ENCODE measurements around the gene LAMB1.

DNA sequence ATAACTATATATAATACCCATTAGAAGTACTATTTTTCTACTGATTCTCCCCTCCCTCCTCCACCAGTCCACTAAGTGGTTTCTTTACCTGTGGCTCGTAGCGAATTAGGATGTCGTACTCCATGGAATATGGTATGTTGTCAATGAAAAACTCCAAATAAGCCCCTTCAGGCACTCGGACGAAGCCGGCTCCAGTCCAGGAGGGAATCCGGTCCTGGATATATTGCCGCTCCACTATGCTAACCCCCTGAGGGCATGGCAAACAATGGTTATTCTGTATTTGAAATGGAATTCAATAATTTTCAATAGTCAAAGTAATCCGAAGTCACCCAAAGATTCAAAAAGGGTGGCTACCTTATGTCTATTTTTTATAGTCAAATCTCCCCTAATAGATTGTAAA, 40.1 kb downstream of the LAMB1 start:
- TF ChIP-seq POLR2AphosphoS5 (IDR thresholded peaks at IDR 0.05; ENCODE audit: low read depth, low read length) (no peak), POLR2A (IDR thresholded peaks at IDR 0.05; ENCODE audit: borderline replicate concordance, extremely low read depth, insufficient read depth, insufficient read length) (no peak), ELF1 (IDR thresholded peaks at IDR 0.05; ENCODE audit: borderline replicate concordance, low read depth) (no peak), RAD21 (IDR thresholded peaks at IDR 0.05; ENCODE audit: low read depth) (no peak), EZH2 (IDR thresholded peaks at IDR 0.05) (no peak), ZFX (IDR thresholded peaks at IDR 0.05) (no peak), CEBPB (IDR thresholded peaks at IDR 0.05; ENCODE audit: low read depth) (no peak), YY1 (IDR thresholded peaks at IDR 0.05; ENCODE audit: extremely low read depth, insufficient replicate concordance, low read depth, low read length) (no peak), SP1 (IDR thresholded peaks at IDR 0.05; ENCODE audit: low read depth) (no peak), EGR1 (IDR thresholded peaks at IDR 0.05; ENCODE audit: low read depth) (no peak)
- TF ChIP-seq, protein P1, sequence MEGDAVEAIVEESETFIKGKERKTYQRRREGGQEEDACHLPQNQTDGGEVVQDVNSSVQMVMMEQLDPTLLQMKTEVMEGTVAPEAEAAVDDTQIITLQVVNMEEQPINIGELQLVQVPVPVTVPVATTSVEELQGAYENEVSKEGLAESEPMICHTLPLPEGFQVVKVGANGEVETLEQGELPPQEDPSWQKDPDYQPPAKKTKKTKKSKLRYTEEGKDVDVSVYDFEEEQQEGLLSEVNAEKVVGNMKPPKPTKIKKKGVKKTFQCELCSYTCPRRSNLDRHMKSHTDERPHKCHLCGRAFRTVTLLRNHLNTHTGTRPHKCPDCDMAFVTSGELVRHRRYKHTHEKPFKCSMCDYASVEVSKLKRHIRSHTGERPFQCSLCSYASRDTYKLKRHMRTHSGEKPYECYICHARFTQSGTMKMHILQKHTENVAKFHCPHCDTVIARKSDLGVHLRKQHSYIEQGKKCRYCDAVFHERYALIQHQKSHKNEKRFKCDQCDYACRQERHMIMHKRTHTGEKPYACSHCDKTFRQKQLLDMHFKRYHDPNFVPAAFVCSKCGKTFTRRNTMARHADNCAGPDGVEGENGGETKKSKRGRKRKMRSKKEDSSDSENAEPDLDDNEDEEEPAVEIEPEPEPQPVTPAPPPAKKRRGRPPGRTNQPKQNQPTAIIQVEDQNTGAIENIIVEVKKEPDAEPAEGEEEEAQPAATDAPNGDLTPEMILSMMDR (IDR thresholded peaks at IDR 0.05 in 2 of 3, conservative IDR thresholded peaks at IDR 0.05 in 1 of 3; ENCODE audit: borderline replicate concordance in 1 of 3, insufficient read depth in 1 of 3, low read depth in 2 of 3, low read length in 2 of 3), result no peak
- TF ChIP-seq, protein P2, sequence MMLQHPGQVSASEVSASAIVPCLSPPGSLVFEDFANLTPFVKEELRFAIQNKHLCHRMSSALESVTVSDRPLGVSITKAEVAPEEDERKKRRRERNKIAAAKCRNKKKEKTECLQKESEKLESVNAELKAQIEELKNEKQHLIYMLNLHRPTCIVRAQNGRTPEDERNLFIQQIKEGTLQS (IDR thresholded peaks at IDR 0.05), result no peak
- TF ChIP-seq, protein P3, sequence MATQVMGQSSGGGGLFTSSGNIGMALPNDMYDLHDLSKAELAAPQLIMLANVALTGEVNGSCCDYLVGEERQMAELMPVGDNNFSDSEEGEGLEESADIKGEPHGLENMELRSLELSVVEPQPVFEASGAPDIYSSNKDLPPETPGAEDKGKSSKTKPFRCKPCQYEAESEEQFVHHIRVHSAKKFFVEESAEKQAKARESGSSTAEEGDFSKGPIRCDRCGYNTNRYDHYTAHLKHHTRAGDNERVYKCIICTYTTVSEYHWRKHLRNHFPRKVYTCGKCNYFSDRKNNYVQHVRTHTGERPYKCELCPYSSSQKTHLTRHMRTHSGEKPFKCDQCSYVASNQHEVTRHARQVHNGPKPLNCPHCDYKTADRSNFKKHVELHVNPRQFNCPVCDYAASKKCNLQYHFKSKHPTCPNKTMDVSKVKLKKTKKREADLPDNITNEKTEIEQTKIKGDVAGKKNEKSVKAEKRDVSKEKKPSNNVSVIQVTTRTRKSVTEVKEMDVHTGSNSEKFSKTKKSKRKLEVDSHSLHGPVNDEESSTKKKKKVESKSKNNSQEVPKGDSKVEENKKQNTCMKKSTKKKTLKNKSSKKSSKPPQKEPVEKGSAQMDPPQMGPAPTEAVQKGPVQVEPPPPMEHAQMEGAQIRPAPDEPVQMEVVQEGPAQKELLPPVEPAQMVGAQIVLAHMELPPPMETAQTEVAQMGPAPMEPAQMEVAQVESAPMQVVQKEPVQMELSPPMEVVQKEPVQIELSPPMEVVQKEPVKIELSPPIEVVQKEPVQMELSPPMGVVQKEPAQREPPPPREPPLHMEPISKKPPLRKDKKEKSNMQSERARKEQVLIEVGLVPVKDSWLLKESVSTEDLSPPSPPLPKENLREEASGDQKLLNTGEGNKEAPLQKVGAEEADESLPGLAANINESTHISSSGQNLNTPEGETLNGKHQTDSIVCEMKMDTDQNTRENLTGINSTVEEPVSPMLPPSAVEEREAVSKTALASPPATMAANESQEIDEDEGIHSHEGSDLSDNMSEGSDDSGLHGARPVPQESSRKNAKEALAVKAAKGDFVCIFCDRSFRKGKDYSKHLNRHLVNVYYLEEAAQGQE (IDR thresholded peaks at IDR 0.05; ENCODE audit: low read depth), result no peak
- TF ChIP-seq, protein P4, sequence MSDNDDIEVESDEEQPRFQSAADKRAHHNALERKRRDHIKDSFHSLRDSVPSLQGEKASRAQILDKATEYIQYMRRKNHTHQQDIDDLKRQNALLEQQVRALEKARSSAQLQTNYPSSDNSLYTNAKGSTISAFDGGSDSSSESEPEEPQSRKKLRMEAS (IDR thresholded peaks at IDR 0.05), result no peak

All from HCT116 (cell line).